ENCODE results near the gene WDR49.

The WDR49 gene

GRCh38 chr3:167483708-167484475 lies 169.8 kb downstream of the WDR49 start:
- DNase-seq: no peak

DNA sequence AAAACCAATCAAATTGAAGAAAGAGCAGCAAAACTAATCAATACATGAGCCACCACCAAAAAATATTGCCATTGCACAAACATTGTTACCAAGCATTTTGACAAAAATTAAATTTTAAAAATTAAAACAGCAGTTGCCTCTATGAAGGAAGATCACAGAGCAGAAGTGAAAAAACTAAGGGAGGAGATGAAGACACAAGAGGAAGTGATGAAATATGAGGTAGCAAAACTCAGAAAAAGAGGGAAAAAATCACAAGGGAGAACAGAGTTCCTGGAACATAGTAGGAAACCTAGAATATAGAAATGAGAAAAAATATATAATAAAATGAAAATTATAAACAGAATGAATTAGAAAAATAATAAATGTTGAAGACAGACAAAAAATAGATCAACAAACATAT lies 172.6 kb downstream of the WDR49 start:
- no peak for DNase-seq

- DNase-seq: no peak
Measured at GRCh38 chr3:167480748-167481147, 173.0 kb downstream of the WDR49 start.

DNA sequence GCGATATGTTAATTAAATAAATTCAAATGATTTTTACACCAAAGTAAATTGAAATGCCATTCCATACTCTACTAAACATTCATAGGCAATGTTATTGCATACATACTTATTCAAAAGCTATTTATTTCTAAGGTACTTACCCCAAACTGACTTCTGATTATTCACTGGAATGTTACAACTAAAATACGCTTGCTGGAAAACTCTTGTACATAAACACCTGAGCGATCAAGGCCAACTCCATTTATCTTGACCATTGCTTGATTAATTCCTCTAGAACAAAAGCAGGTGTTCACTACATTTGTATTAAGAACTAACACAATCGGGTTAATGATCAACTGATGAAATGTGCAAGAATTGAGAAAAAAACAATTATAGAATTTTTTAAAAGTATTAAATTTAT lies 179.9 kb downstream of the WDR49 start, which contains the start of gene SERPINI2:
Gene SERPINI2 (minus strand): TSS at position 180 of the 400 bp plus-strand sequence. CDS start 2,208 bp downstream, outside the sequence.
- no peak for DNase-seq

- no peak for DNase-seq
Measured at GRCh38 chr3:167469381-167469780, 184.4 kb downstream of the WDR49 start.

GRCh38 chr3:167467848-167468611 lies 185.7 kb downstream of the WDR49 start:
- peak in 2 of 3 experiments; percentile 24 to 64 for DNase-seq

DNA sequence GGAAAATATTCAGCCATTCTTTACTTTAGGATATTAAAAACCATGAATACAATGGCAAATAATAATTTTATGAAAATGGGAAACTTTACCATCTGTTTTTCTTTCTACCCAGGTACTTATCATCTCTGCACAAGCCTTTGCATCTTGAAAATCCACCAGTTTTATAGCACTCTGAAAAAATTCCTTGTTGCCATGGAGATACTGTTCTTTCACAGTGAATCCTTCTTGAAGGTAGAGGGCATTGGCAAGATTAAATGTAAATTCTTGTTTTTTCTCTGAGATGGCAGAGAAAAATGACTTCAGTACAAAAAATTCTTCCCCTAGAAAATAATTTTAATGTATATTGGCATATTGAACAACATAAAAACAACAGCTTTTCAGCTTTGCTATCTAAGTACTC lies 186.8 kb downstream of the WDR49 start:
- peak in 1 of 3 experiments; percentile 39 for DNase-seq

- no peak for DNase-seq
Measured at GRCh38 chr3:167456157-167456799, 197.5 kb downstream of the WDR49 start.

- DNase-seq: peak in 1 of 3 experiments; percentile 59
Measured at GRCh38 chr3:167453815-167454214, 199.9 kb downstream of the WDR49 start.

- no peak for DNase-seq
Measured at GRCh38 chr3:167451282-167451681, 202.5 kb downstream of the WDR49 start.

DNA sequence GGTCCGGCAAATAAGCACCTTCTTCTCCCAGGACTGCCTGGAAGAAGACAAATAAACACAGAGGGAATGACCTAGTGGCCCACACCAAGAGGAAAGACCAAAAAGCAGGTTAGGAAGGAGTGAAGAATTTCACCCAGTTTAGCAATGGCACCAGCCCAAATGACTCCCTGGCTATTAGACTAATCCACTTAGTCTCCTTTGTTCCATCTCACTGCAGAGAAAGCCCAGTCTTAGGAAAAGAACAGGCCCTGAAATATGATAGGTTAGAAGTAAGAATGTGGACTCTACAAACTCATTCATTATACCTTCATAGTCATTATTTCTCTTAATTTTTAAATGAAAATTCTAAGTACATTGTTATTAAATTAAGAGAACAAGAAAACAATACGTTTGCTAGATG lies 203.1 kb downstream of the WDR49 start:
- DNase-seq: no peak

GRCh38 chr3:167450195-167450594 lies 203.5 kb downstream of the WDR49 start:
- no peak for DNase-seq

GRCh38 chr3:167445491-167445890 lies 208.3 kb downstream of the WDR49 start:
- DNase-seq: no peak

- DNase-seq: peak in 1 of 3 experiments; percentile 55
Measured at GRCh38 chr3:167441256-167441655, 212.5 kb downstream of the WDR49 start.

DNA sequence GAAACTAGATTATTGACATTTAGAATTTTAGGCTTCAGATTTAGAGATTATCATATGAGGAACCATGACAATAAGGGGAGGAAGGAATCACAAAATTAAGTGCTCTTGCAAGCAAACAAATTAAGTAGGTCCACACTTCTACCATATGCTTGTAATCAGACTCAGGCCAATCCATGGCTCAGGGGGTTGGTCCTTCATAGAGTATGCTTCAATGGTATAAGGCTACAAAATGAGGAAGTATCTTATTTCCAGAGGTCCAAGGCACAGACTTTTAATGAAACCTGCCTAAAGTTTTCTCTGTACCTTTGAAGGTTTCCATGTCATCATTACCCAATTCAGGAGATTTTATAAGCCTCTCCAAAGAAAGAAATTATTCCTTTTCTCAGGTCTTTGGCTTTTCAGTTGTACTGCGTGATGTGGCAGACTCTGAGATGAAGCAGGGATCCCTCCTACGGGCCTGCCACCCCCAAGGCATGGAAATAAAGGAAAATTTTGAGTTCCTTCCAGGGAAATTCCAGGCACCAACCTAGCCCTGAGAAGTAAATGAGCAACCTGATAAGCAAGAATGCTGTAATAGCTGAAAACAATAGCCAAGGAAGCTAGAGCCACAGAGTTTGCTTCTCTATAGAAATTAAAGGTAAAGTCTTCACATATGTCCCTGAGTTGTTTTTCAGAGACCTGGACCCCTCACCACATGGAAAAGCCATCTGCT lies 216.2 kb downstream of the WDR49 start:
- no peak for DNase-seq
